ENCODE results near the gene ZDHHC1.

ZDHHC1 gene, protein sequence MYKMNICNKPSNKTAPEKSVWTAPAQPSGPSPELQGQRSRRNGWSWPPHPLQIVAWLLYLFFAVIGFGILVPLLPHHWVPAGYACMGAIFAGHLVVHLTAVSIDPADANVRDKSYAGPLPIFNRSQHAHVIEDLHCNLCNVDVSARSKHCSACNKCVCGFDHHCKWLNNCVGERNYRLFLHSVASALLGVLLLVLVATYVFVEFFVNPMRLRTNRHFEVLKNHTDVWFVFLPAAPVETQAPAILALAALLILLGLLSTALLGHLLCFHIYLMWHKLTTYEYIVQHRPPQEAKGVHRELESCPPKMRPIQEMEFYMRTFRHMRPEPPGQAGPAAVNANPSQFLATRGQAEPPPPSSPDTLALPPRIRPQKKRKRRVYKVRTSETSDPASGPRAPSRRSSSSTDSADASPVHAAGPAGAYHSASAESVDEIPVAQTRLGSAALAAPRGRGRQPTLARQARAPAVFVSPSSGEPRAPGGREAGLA

DNA sequence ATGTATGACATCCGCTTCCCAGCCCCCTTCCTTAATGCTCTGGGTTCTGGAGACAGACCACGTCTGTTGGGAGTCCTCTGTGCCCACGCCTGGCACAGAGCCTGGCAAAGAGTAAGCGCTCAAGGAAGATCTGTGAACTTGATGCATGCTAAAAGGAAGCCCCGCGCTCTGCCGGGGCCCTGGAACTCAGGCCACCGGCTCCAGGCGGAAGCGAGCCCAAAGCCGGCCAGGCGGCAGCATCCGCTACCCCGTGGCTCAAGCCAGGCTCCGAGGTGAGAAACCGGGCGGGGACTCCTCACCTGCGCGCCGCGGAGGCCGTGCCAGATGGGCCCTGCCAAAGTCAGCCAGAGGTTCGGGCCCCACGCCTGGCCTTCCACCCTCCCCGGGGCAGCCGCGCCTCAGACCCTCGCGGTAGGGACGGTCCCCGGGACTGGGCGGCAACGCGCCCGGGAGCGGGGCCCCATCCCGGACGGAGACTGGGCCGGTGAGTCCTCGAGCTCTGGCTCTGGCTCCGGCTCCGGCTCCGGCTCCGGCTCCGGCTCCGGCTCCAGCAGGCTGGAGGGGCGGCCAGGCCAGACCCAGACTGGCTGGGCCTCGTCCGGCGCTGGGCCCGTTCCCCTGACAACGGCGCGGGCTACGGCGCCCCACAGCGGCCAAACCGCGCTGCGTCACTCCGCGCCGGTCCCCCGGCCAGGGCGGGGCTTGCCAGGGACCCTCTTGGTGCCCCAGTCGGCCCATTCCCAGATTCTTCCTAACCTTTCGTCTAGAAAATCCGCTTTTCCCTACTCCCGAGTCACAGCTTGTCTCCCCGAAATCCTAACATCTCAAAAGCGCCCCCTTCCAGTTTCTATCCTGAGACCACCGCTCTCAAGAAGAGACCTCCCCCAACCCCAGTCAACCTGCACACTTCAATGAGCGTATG lies at the start of gene ZDHHC1:
Gene ZDHHC1, minus strand, starts transcription at position 606 of the 922 bp plus-strand sequence. CDS start 8,702 bp downstream, outside the sequence.
- peak within 1 kb of the TSS; percentile 61 for H3K4me3 ChIP-seq (ENCODE audit: low read depth, low read length)
- TF ChIP-seq, protein P1, sequence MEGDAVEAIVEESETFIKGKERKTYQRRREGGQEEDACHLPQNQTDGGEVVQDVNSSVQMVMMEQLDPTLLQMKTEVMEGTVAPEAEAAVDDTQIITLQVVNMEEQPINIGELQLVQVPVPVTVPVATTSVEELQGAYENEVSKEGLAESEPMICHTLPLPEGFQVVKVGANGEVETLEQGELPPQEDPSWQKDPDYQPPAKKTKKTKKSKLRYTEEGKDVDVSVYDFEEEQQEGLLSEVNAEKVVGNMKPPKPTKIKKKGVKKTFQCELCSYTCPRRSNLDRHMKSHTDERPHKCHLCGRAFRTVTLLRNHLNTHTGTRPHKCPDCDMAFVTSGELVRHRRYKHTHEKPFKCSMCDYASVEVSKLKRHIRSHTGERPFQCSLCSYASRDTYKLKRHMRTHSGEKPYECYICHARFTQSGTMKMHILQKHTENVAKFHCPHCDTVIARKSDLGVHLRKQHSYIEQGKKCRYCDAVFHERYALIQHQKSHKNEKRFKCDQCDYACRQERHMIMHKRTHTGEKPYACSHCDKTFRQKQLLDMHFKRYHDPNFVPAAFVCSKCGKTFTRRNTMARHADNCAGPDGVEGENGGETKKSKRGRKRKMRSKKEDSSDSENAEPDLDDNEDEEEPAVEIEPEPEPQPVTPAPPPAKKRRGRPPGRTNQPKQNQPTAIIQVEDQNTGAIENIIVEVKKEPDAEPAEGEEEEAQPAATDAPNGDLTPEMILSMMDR (IDR thresholded peaks at IDR 0.05; ENCODE audit: borderline replicate concordance, insufficient read depth, low read depth, low read length) = peak; percentile 71

DNA sequence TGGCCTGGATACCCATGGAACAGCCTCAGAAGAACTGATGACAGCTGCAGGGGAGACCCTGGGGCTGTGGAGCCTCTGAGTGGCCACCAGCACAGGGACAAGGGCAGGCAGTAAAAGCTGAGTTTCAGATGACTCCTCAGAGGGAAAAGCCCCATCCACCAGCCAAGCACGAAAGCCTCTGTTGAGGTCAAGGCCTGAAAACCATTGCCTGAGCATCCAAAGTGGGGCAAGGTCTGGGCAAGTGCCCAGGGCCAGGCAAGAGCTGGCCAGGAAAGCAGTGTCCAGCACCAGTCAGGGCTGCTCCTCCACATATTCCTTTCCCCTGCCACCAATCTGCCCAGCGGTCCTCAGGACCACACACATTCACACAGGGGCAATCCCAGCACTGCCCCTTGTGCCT lies 48.3 kb upstream of the ZDHHC1 start:
- TF ChIP-seq, protein P1 (IDR thresholded peaks at IDR 0.05; ENCODE audit: borderline replicate concordance, insufficient read depth, low read depth, low read length) = no peak
- no peak overlapping the region for H3K4me3 ChIP-seq (ENCODE audit: low read depth, low read length)

DNA sequence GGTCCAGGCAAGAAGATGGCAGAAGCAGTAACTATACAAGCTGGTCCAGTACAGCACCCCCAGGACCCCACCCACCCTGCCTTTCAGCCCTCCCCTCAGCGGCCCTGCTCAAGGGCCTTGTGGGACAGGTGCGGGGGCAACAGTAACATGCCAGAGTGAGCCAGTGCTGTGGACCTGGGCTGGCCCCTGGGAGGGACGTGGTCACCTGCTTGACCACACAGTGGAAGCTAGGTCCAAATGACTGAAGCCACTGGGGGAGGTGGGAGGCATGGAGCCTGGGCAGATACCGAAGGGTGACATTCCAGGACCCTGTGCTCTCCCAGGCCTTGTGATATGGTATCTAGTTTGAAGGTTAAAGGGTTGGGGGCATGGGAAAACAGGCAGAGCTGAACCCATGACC lies 47.4 kb upstream of the ZDHHC1 start:
- TF ChIP-seq, protein P1 (IDR thresholded peaks at IDR 0.05; ENCODE audit: borderline replicate concordance, insufficient read depth, low read depth, low read length) = no peak
- H3K4me3 ChIP-seq (ENCODE audit: low read depth, low read length) = no peak overlapping the region

DNA sequence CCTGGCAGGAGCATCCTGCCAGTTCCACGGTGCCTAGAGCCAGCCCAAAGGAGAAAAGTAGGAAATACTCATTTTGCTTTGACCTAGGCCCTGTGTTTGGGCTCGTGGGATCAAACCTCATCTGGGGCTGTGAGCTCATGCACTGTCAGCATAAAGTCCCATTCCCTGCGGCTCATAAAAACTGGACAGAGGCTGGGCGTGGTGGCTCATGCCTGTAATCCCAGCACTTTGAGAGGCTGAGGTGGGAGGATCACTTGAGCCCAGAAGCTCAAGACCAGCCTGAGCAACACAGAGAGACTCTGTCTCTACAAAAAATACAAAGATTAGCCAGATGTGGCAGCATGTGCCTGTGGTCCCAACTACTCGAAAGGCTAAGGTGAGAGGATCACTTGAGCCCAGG lies 46.8 kb upstream of the ZDHHC1 start:
- TF ChIP-seq, protein P1 (IDR thresholded peaks at IDR 0.05; ENCODE audit: borderline replicate concordance, insufficient read depth, low read depth, low read length) = no peak
- H3K4me3 ChIP-seq (ENCODE audit: low read depth, low read length) = no peak overlapping the region

DNA sequence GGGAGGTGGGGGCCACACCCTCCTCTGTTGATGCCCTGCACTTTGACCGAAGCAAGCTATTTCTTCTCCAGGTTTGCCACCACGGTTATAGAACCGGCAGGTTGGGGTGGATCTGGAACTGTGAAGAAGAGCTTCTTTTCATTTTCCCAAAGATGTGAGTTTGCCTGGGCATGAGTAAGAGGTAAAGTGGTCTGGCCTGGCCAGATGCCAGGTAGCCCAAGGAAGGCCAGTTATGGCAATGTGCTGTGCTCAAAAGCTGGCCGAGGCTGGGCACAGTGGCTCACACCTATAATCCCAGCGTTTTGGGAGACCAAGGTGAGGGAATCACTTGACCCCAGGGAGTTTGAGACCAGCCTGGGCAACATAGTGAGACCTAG lies 46.0 kb upstream of the ZDHHC1 start:
- TF ChIP-seq, protein P1 (IDR thresholded peaks at IDR 0.05; ENCODE audit: borderline replicate concordance, insufficient read depth, low read depth, low read length) = no peak
- H3K4me3 ChIP-seq (ENCODE audit: low read depth, low read length) = no peak overlapping the region

DNA sequence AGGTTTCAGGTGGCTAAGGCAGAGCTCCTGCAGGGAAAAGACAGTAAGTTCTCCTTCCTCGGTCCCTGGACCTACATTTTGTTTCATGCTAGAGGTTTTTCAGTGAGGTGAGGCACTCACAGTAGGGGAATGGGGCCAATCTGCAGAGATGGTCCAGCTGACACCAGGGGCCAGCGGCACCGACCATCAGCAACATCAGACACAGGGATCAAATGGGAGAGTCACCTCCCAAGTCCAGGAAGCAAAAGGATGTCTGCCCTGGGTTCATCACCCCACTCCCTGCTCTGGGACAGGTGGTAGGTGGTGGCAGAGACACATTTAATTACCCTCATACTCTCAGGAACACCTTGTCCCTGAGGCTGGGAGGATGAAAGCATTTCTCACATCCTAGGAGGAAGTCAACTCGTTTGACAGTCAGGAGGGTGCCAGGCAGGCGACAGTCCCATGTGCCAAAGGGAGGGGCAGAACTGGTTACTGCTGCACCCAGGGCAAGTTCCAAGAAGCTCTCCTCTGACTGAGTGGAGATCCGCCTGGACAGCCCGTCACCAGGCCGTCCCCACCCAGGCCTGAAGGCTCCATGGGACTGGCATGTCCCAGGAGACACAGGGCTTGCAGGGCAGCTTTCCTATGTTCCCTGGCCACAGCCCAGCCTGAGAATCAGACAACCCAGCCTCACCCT lies 45.5 kb upstream of the ZDHHC1 start:
- TF ChIP-seq, protein P1 (IDR thresholded peaks at IDR 0.05; ENCODE audit: borderline replicate concordance, insufficient read depth, low read depth, low read length) = no peak
- H3K4me3 ChIP-seq (ENCODE audit: low read depth, low read length) = no peak overlapping the region
